MM.1S (cell line): ENCODE measurements around the gene NASP.

ENCODE experiments used
- CTCF ChIP-seq: fragments of 300-600 bp; sonication (generic); IDR thresholded peaks from 2 replicates; pipeline ENCODE4 v1.5.1; 2016; ENCODE audit warnings: antibody characterized with exemption, low read length, mixed read lengths
- EZH2 ChIP-seq: fragments of 300-600 bp; sonication (generic); optimal IDR thresholded peaks from 2 replicates; pipeline ENCODE3; 2017; ENCODE audit warnings: low read depth, mild to moderate bottlenecking, antibody characterized with exemption, low read length, mixed read lengths

GRCh38 chr1:45612941-45613579 is 29.2 kb downstream of the NASP start:
- TF ChIP-seq CTCF = no peak
- TF ChIP-seq EZH2 = no peak
